Glutamatergic neuron (in vitro differentiated cells): ENCODE results near the gene COL6A1. TPM values are rescaled to one million over a fixed set of nuclear protein-coding genes. Genes with fewer than 3 reads are reported as not detected.

Experiments used
- DNase-seq: peaks from one replicate; pipeline ENCODE4 v3.0.0; 2022
- H3K27ac Mint-ChIP-seq: one replicate; pipeline ENCODE4 v1.8.0; 2020; ENCODE audit warnings: mild to moderate bottlenecking, mixed read lengths, inconsistent platforms; ENCODE audit not compliant: unreplicated experiment
- H3K27me3 Mint-ChIP-seq: one replicate; pipeline ENCODE4 v1.8.0; 2020; ENCODE audit warnings: mild to moderate bottlenecking, moderate library complexity, mixed read lengths, inconsistent platforms; ENCODE audit not compliant: unreplicated experiment
- H3K36me3 Mint-ChIP-seq: one replicate; pipeline ENCODE4 v1.8.0; 2020; ENCODE audit warnings: mild to moderate bottlenecking, mixed read lengths, inconsistent platforms; ENCODE audit not compliant: unreplicated experiment
- H3K4me1 Mint-ChIP-seq: one replicate; pipeline ENCODE4 v1.8.0; 2020; ENCODE audit warnings: mild to moderate bottlenecking, low read depth, mixed read lengths, inconsistent platforms; ENCODE audit not compliant: unreplicated experiment
- H3K4me3 Mint-ChIP-seq: one replicate; pipeline ENCODE4 v1.8.0; 2020; ENCODE audit warnings: mild to moderate bottlenecking, mixed read lengths, inconsistent platforms; ENCODE audit not compliant: unreplicated experiment
- H3K9me3 Mint-ChIP-seq: one replicate; pipeline ENCODE4 v1.8.0; 2020; ENCODE audit warnings: mild to moderate bottlenecking, moderate library complexity, mixed read lengths, inconsistent platforms; ENCODE audit not compliant: unreplicated experiment
- CTCF ChIP-seq: fragments of 200-600 bp; sonication (generic); IDR thresholded peaks from one replicate; pipeline ENCODE4 v1.5.0; 2021; ENCODE audit not compliant: partially characterized antibody, unreplicated experiment
- total RNA-seq: library from RNA; stranded (reverse); fragmentation: NEBNext Ultra II Directional; extraction: Animal tissue kit (Norgen Biotek cat#: 25700); gene quantifications from one replicate; pipeline ENCODE4 v1.2.1, GENCODE V29; 2021; ENCODE audit not compliant: unreplicated experiment

COL6A1 gene
- total RNA-seq, 1 donor from 2014 or later: 407 TPM

GRCh38 chr21:46038871-46039397 is 57.4 kb downstream of the COL6A1 start:
- H3K4me3 Mint-ChIP-seq: no peak overlapping the region
- H3K36me3 Mint-ChIP-seq: no peaks in the 10 kb centered on the region
- peaks cover 6% of the 10 kb centered on the region for H3K27me3 Mint-ChIP-seq
- peaks cover 8% of the 10 kb centered on the region for H3K4me1 Mint-ChIP-seq
- no peak overlapping the region for H3K27ac Mint-ChIP-seq
- peaks cover 10% of the 10 kb centered on the region for H3K9me3 Mint-ChIP-seq
- DNase-seq: no peak
- TF ChIP-seq CTCF: no peak

- no peak for DNase-seq
- H3K9me3 Mint-ChIP-seq: peaks cover 10% of the 10 kb centered on the region
- H3K4me1 Mint-ChIP-seq: peaks cover 8% of the 10 kb centered on the region
- H3K36me3 Mint-ChIP-seq: no peaks in the 10 kb centered on the region
- no peak overlapping the region for H3K4me3 Mint-ChIP-seq
- H3K27me3 Mint-ChIP-seq: peaks cover 6% of the 10 kb centered on the region
- no peak overlapping the region for H3K27ac Mint-ChIP-seq
- TF ChIP-seq CTCF: no peak
Measured at GRCh38 chr21:46039891-46040660, 58.5 kb downstream of the COL6A1 start.

GRCh38 chr21:46040707-46041106 is 59.1 kb downstream of the COL6A1 start:
- H3K4me3 Mint-ChIP-seq: peak overlapping the region; percentile 61
- no peak for TF ChIP-seq CTCF
- peak overlapping the region; percentile 86 for H3K27ac Mint-ChIP-seq
- H3K36me3 Mint-ChIP-seq: no peaks in the 10 kb centered on the region
- peaks cover 6% of the 10 kb centered on the region for H3K27me3 Mint-ChIP-seq
- H3K4me1 Mint-ChIP-seq: peaks cover 8% of the 10 kb centered on the region
- no peak for DNase-seq
- peaks cover 10% of the 10 kb centered on the region for H3K9me3 Mint-ChIP-seq

- TF ChIP-seq CTCF: no peak
- no peak for DNase-seq
- Mint-ChIP-seq H3K27me3 (peaks cover 6% of the 10 kb centered on the region), H3K4me1 (peaks cover 8% of the 10 kb centered on the region), H3K4me3 (peak overlapping the region; percentile 61), H3K36me3 (no peaks in the 10 kb centered on the region), H3K27ac (peak overlapping the region; percentile 86), H3K9me3 (peaks cover 10% of the 10 kb centered on the region)
Measured at GRCh38 chr21:46041183-46041582, 59.6 kb downstream of the COL6A1 start.

- Mint-ChIP-seq H3K27ac (no peak overlapping the region), H3K27me3 (peaks cover 5% of the 10 kb centered on the region), H3K36me3 (no peaks in the 10 kb centered on the region), H3K4me1 (peaks cover 17% of the 10 kb centered on the region), H3K9me3 (peaks cover 17% of the 10 kb centered on the region), H3K4me3 (no peak overlapping the region)
- DNase-seq: no peak
- TF ChIP-seq CTCF: no peak
Measured at GRCh38 chr21:46045154-46045553, 63.6 kb downstream of the COL6A1 start.
